ENCODE data around the gene PRAC2. TPM values are rescaled to one million over a fixed set of nuclear protein-coding genes. Genes with fewer than 3 reads are reported as not detected.
A peak's percentile ranks its signal among the peaks of the same experiment; 100 is the strongest.

Gene PRAC2
- total RNA-seq = not detected in 2 replicates

DNA sequence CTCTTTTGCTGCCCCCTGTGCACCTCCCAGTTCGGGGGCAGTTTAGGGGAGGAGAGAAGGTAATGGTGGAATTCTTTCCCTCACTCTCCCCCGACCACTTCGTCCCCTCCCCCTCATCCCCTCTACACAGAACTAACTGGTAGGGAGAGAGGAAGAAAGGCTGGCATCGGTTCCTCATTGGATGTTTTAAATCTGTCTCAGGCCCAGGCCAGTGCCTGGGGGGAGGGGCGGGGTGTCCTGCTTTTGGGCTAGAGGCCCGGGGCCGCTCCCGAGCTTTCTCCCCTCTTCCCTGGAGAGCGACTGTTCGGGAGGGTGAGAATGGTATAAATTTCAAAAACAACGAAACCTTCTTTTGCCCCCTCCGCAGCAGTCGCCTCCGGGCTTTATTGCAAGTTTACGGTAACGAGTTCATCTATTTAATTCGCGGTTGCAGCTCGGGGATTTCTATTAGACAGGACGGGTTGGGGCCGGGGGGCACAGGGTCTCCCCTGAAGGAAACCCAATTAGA lies at the start of gene PRAC2:
PRAC2 (plus strand) TSS at position 271 of the 508 bp plus-strand sequence. CDS start 1,226 bp downstream, outside the sequence.
- TF ChIP-seq, protein P1, sequence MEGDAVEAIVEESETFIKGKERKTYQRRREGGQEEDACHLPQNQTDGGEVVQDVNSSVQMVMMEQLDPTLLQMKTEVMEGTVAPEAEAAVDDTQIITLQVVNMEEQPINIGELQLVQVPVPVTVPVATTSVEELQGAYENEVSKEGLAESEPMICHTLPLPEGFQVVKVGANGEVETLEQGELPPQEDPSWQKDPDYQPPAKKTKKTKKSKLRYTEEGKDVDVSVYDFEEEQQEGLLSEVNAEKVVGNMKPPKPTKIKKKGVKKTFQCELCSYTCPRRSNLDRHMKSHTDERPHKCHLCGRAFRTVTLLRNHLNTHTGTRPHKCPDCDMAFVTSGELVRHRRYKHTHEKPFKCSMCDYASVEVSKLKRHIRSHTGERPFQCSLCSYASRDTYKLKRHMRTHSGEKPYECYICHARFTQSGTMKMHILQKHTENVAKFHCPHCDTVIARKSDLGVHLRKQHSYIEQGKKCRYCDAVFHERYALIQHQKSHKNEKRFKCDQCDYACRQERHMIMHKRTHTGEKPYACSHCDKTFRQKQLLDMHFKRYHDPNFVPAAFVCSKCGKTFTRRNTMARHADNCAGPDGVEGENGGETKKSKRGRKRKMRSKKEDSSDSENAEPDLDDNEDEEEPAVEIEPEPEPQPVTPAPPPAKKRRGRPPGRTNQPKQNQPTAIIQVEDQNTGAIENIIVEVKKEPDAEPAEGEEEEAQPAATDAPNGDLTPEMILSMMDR (conservative IDR thresholded peaks at IDR 0.05; ENCODE audit: low read depth, low read length) = no peak
- DNase-seq (ENCODE audit: low read depth) = no peak
- H3K4me3 ChIP-seq (ENCODE audit: low read depth, low read length) = no peak within 1 kb of the TSS

DNA sequence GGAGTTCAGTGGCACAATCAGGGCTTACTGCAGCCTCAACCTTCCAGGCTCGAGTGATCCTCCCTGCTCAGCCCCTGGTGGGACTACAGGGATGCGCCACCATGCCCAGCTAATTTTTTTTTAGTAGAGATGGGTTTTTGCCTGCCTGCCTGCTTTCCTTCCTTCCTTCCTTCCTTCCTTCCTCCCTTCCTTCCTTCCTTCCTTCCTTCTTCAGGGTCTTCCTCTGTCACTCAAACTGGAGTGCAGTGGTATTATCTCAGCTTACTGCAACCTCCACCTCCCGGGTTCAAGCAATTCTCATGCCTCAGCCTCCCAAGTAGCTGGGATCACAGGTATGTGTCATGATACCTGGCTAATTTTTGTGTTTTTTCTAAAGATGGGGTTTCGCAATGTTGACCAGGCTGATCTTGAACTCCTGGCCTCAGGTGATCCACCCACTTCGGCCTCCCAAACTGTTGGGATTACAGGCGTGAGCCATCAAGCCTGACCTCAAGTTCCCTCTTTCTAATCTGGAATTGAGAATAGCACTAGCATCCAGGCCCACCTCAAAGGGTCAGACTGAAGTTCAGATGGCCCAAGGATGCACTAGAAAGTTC lies 45.9 kb upstream of the PRAC2 start:
- H3K4me3 ChIP-seq (ENCODE audit: low read depth, low read length) = no peak overlapping the region
- DNase-seq (ENCODE audit: low read depth) = no peak
- TF ChIP-seq, protein P1 (conservative IDR thresholded peaks at IDR 0.05; ENCODE audit: low read depth, low read length) = no peak

DNA sequence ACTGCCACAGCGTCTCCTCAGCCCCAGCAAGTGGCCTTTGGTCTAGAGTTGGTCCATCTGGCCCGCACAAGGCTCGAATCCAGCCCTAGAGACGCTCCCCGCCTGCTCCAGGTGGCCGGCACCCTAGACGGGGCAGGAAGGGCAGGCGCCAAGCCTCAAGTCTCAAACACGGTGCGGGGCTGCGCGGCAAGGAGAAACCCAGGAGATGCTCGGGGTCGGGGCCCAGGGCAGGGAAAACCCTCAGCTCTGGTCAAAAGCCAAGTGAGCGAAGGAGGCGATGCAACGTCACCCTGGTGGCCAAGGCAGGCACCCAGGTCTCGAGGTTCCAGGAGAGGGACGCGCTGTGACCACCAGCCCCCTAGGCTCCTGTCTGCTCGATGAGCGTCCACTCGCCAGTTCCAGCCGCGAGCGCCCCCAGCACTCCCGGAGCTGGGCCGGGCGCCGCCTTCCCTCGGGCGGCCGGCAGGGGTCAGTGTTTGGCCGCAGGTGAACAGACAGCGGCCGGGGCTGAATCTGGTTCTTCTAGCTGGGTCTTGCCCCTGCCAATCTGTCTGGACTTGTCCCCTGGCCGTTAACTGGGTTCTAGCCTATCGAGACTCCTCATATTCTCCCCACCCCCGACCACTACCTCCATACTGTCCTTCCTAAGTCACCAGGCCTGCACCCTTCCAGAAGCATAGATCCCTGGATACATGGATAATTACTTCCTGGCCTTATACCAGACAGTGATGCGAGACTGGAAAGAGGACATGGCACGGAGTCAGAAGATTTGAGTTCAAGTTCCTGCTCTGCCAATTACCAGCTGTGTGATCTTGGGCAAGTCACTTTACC lies 44.6 kb upstream of the PRAC2 start:
- TF ChIP-seq, protein P1 (conservative IDR thresholded peaks at IDR 0.05; ENCODE audit: low read depth, low read length) = peak; percentile 89
- DNase-seq (ENCODE audit: low read depth) = no peak
- peak overlapping the region; percentile 6 for H3K4me3 ChIP-seq (ENCODE audit: low read depth, low read length)

GRCh38 chr17:48679385-48680096 lies 43.4 kb upstream of the PRAC2 start:
- TF ChIP-seq, protein P1 (conservative IDR thresholded peaks at IDR 0.05; ENCODE audit: low read depth, low read length) = no peak
- no peak overlapping the region for H3K4me3 ChIP-seq (ENCODE audit: low read depth, low read length)
- DNase-seq (ENCODE audit: low read depth) = no peak

DNA sequence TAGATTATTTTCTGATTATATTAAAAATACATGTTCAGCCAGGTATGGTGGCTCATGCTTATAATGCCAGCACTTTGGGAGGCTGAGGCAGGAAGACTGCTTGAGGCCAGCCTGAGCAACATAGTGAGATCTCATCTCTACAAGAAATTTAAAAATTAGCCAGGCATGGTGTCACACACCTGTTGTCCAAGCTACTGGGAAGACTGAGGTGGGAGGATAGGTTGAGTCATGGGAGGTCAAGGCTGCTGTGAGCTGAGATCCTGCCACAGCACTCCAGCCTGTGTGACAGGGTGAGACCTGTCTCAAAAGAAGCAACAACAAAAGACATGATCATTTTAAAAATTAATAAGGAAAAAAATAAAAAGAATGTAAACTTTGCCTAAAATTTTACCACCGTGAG lies 41.4 kb upstream of the PRAC2 start:
- no peak overlapping the region for H3K4me3 ChIP-seq (ENCODE audit: low read depth, low read length)

DNA sequence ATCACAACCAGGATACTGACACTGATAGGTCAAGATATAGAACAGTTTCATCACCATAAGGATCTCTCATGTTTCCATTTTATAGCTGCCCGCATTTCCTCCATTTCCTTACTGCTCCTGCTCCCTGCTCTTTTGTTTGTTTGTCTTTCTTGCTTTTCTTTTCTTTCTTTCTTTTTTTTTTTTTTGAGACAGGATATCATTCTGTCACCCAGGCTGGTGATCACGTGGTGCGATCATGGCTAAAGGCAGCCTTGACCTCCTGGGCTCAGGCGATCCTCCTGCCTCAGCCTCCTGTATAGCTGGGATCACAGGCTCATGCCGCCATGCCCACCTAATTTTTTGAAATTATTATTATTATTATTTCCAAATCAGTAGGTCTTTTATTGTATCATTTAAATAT lies 32.3 kb upstream of the PRAC2 start:
- DNase-seq (ENCODE audit: low read depth) = no peak
- TF ChIP-seq, protein P1 (conservative IDR thresholded peaks at IDR 0.05; ENCODE audit: low read depth, low read length) = no peak
- no peak overlapping the region for H3K4me3 ChIP-seq (ENCODE audit: low read depth, low read length)

More for the DNA sequence above, 41.4 kb upstream of the PRAC2 start:
- TF ChIP-seq, protein P1 (conservative IDR thresholded peaks at IDR 0.05; ENCODE audit: low read depth, low read length) = no peak
- DNase-seq (ENCODE audit: low read depth) = no peak

Data from epithelial cell of proximal tubule (primary cell).